Measurements from ENCODE around the gene SIL1. TPM values are rescaled to one million over a fixed set of nuclear protein-coding genes. Genes with fewer than 3 reads are reported as not detected.

SIL1 gene
- total RNA-seq, 3 donors from 2014 or later (not counting 1 experiment from before 2014, with no cell fraction given), result 16.9 to 22.5 (median 22.4) TPM

GRCh38 chr5:138946831-138947560, 251.2 kb downstream of the SIL1 start:
- Histone ChIP-seq H3K4me1 (ENCODE audit: control insufficient read depth, insufficient read depth, low read length) (peaks cover 4% of the 10 kb centered on the region), H3K36me3 (ENCODE audit: control insufficient read depth, insufficient read depth, low read length) (peaks cover 3% of the 10 kb centered on the region), H3K27ac (ENCODE audit: low read length) (no peak overlapping the region), H3K27me3 (ENCODE audit: control insufficient read depth, insufficient read depth, low read length) (no peaks in the 10 kb centered on the region), H3K9me3 (ENCODE audit: control insufficient read depth, insufficient read depth, low read length) (no peaks in the 10 kb centered on the region), H3K4me3 (ENCODE audit: low read length) (no peak overlapping the region)
- no peak overlapping the region for H3K27ac Mint-ChIP-seq
- DNase-seq (no peak), ATAC-seq (no peak)
- intact Hi-C loops (cut with micrococcal nuclease), result no loop called here
- no peaks in the 10 kb centered on the region for H3K36me3 Mint-ChIP-seq
- no peak overlapping the region for H3K4me3 Mint-ChIP-seq
- no peak for TF ChIP-seq CTCF (IDR thresholded peaks at IDR 0.05)
- peaks cover 0 to 3% of the 10 kb centered on the region in 2 donors for H3K27me3 Mint-ChIP-seq (ENCODE audit: low read depth in 2 of 2)
- H3K4me1 Mint-ChIP-seq, result peaks cover 1 to 22% of the 10 kb centered on the region in 2 donors
- H3K9me3 Mint-ChIP-seq, result no peaks in the 10 kb centered on the region
- WGBS (ENCODE audit: insufficient coverage), result 94% methylated on average over 20 of the region's 20 CpGs

GRCh38 chr5:138946241-138946623, 251.9 kb downstream of the SIL1 start:
- Histone ChIP-seq H3K4me1 (ENCODE audit: control insufficient read depth, insufficient read depth, low read length) (no peaks in the 10 kb centered on the region), H3K4me3 (ENCODE audit: low read length) (no peak overlapping the region), H3K9me3 (ENCODE audit: control insufficient read depth, insufficient read depth, low read length) (no peaks in the 10 kb centered on the region), H3K27me3 (ENCODE audit: control insufficient read depth, insufficient read depth, low read length) (no peaks in the 10 kb centered on the region), H3K27ac (ENCODE audit: low read length) (no peak overlapping the region), H3K36me3 (ENCODE audit: control insufficient read depth, insufficient read depth, low read length) (peaks cover 3% of the 10 kb centered on the region)
- intact Hi-C loops (cut with micrococcal nuclease), result no loop called here
- Mint-ChIP-seq H3K27me3 (ENCODE audit: low read depth in 2 of 2) (peaks cover 0 to 3% of the 10 kb centered on the region in 2 donors), H3K36me3 (no peaks in the 10 kb centered on the region), H3K27ac (no peak overlapping the region), H3K4me3 (no peak overlapping the region), H3K9me3 (no peaks in the 10 kb centered on the region), H3K4me1 (peaks cover 0 to 21% of the 10 kb centered on the region in 2 donors)
- ATAC-seq, result no peak
- WGBS (ENCODE audit: insufficient coverage), result 95% methylated on average over 8 of the region's 8 CpGs
- no peak for TF ChIP-seq CTCF (IDR thresholded peaks at IDR 0.05)
- no peak for DNase-seq

GRCh38 chr5:138945421-138946240, 252.5 kb downstream of the SIL1 start:
- H3K27me3 ChIP-seq (ENCODE audit: control insufficient read depth, insufficient read depth, low read length), result no peaks in the 10 kb centered on the region
- peaks cover 0 to 21% of the 10 kb centered on the region in 2 donors for H3K4me1 Mint-ChIP-seq
- no peaks in the 10 kb centered on the region for H3K36me3 Mint-ChIP-seq
- no peaks in the 10 kb centered on the region for H3K9me3 Mint-ChIP-seq
- no peak for DNase-seq
- no peaks in the 10 kb centered on the region for H3K4me1 ChIP-seq (ENCODE audit: control insufficient read depth, insufficient read depth, low read length)
- intact Hi-C loops (cut with micrococcal nuclease), result no loop called here
- no peak overlapping the region for H3K27ac ChIP-seq (ENCODE audit: low read length)
- peak overlapping the region in 1 of 2 donors; percentile 20 for H3K27ac Mint-ChIP-seq
- H3K9me3 ChIP-seq (ENCODE audit: control insufficient read depth, insufficient read depth, low read length), result no peaks in the 10 kb centered on the region
- H3K27me3 Mint-ChIP-seq (ENCODE audit: low read depth in 2 of 2), result no peaks in the 10 kb centered on the region
- ATAC-seq, result no peak
- H3K36me3 ChIP-seq (ENCODE audit: control insufficient read depth, insufficient read depth, low read length), result peaks cover 3% of the 10 kb centered on the region
- TF ChIP-seq CTCF (IDR thresholded peaks at IDR 0.05), result no peak
- no peak overlapping the region for H3K4me3 Mint-ChIP-seq
- 96% methylated on average over 23 of the region's 23 CpGs for WGBS (ENCODE audit: insufficient coverage)
- no peak overlapping the region for H3K4me3 ChIP-seq (ENCODE audit: low read length)

Data from natural killer cell (primary cell).